Measurements from ENCODE around the gene TBCK. TPM values are rescaled to one million over a fixed set of nuclear protein-coding genes. Genes with fewer than 3 reads are reported as not detected.
A peak's percentile ranks its signal among the peaks of the same experiment; 100 is the strongest.

Gene TBCK
- polyA plus RNA-seq, 1 of the 3 experiments (the other 2 are of a cell fraction) = 14.6 TPM

DNA sequence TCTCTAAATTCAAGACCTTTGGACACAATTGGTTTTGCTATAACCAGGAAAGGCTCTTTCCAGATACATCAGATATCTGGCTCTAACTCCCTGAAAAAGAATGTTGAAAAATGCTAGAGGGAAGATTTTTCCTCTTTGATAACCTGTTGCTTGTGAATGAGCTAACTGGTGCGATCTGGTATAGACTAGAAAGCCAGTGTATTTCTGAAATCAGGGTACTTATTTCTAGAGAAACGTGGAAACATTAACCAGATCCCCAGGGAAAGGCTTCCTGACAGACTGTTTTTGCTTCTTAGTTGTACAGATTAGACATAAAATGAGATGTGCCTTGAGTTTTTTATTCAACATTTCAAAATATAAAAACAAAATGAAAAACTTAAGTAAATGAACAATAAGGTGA is 313.0 kb downstream of the TBCK start:
- no peaks in the 10 kb centered on the region for H3F3A ChIP-seq (replicated peaks; ENCODE audit: insufficient read depth)
- TF ChIP-seq, protein P1, sequence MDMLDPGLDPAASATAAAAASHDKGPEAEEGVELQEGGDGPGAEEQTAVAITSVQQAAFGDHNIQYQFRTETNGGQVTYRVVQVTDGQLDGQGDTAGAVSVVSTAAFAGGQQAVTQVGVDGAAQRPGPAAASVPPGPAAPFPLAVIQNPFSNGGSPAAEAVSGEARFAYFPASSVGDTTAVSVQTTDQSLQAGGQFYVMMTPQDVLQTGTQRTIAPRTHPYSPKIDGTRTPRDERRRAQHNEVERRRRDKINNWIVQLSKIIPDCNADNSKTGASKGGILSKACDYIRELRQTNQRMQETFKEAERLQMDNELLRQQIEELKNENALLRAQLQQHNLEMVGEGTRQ (IDR thresholded peaks at IDR 0.05; ENCODE audit: borderline replicate concordance, low read depth, low read length) = no peak
- 0 out of 2 replicates have a peak, but pooled peaks have one; percentile 21 for TF ChIP-seq GATA2 (CRISPR knock-in tag; IDR thresholded peaks at IDR 0.05)
- H3K79me2 ChIP-seq (ENCODE audit: insufficient read depth) = no peaks in the 10 kb centered on the region
- H3K9me3 ChIP-seq = no peaks in the 10 kb centered on the region
- 20% methylated on average over 2 of the region's 2 CpGs for WGBS (ENCODE audit: low lambda C conversion rate)
- H3K9me2 ChIP-seq = no peaks in the 10 kb centered on the region
- H2AFZ ChIP-seq (ENCODE audit: low read depth) = no peak overlapping the region
- H3K27me3 ChIP-seq (ENCODE audit: insufficient read depth) = no peaks in the 10 kb centered on the region
- ChIA-PET POLR2A (no interaction called here), CTCF (no interaction called here)
- H3K36me3 ChIP-seq (replicated peaks in 1 of 2; ENCODE audit: control insufficient read depth in 1 of 2, insufficient read depth in 2 of 2, low read length in 1 of 2) = no peaks in the 10 kb centered on the region
- DNase-seq = no peak
- H3K27ac ChIP-seq (ENCODE audit: low read depth in 2 of 2, low read length in 1 of 2) = no peak overlapping the region
- no peak overlapping the region for H3K9ac ChIP-seq
- H3K4me2 ChIP-seq = no peak overlapping the region
- H4K20me1 ChIP-seq (ENCODE audit: insufficient read depth) = no peaks in the 10 kb centered on the region
- H3K4me3 ChIP-seq (ENCODE audit: low read depth in 2 of 2, low read length in 1 of 2) = no peak overlapping the region
- H3K4me1 ChIP-seq (ENCODE audit: control insufficient read depth in 1 of 2, insufficient read depth in 2 of 2, low read depth in 1 of 2, low read length in 1 of 2) = no peaks in the 10 kb centered on the region; a peak in 2 of 4 replicates

DNA sequence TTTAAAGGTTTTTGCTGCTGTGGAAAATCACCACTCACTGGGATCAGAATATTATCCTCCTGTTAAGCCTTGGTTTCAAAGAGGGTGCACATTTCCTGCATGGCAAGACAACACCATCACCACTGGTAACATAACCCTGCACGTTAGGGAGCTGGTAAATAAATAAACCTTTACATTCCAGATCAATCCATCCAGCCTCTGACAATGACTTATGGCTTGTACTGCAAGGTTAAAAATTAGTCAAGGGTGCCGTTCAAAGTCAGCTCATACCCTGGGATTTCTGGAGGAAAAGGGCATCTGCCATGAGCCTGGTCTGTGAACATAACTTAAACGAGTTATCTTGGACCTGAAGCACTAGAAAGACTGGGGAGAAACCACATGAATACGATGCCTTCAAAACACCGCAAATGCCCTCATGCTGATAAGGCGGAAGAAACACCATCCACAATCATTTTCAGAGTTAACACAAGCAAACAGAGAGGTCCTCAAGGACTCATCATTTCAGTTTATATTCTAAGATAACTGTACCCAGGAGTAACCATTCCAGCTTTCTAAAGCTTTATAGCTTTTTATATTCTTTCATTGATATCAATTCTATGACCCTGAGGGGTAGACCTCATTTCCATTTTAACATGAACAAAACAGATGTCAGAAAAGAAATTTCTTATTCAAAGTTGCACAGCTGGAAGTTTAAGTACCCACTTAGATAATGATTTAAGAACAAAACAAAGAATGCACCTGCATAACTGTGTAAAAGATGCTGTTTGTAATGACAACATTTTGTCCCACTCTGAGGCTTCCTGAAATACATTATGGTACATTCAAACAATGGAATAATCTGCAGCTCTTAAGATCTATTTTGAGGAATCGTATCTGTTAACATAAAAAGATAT is 317.6 kb downstream of the TBCK start:
- Histone ChIP-seq H3K4me2 (no peak overlapping the region), H4K20me1 (ENCODE audit: insufficient read depth) (no peaks in the 10 kb centered on the region), H3K4me3 (ENCODE audit: low read depth in 2 of 2, low read length in 1 of 2) (no peak overlapping the region), H3K79me2 (ENCODE audit: insufficient read depth) (no peaks in the 10 kb centered on the region), H2AFZ (ENCODE audit: low read depth) (no peak overlapping the region), H3K9me3 (no peaks in the 10 kb centered on the region), H3K4me1 (ENCODE audit: control insufficient read depth in 1 of 2, insufficient read depth in 2 of 2, low read depth in 1 of 2, low read length in 1 of 2) (peaks cover 0 to 11% of the 10 kb centered on the region in 2 experiments; a peak in 2 of 4 replicates), H3K9ac (no peak overlapping the region), H3F3A (replicated peaks; ENCODE audit: insufficient read depth) (no peaks in the 10 kb centered on the region), H3K27me3 (ENCODE audit: insufficient read depth) (no peaks in the 10 kb centered on the region), H3K9me2 (no peaks in the 10 kb centered on the region), H3K36me3 (replicated peaks in 1 of 2; ENCODE audit: control insufficient read depth in 1 of 2, insufficient read depth in 2 of 2, low read length in 1 of 2) (no peaks in the 10 kb centered on the region), H3K27ac (ENCODE audit: low read depth in 2 of 2, low read length in 1 of 2) (no peak overlapping the region)
- CTCF ChIA-PET = no interaction called here
- POLR2A ChIA-PET = no interaction called here
- WGBS (ENCODE audit: low lambda C conversion rate) = 73% methylated on average over 7 of the region's 7 CpGs
- no peak for DNase-seq
- TF ChIP-seq FOXM1 (IDR thresholded peaks at IDR 0.05; ENCODE audit: low read depth) (no peak), JUND (IDR thresholded peaks at IDR 0.05) (no peak), MEF2A (IDR thresholded peaks at IDR 0.05; ENCODE audit: borderline replicate concordance, low read depth) (no peak), FOSL2 (IDR thresholded peaks at IDR 0.05; ENCODE audit: borderline replicate concordance, low read depth) (no peak)
- TF ChIP-seq, protein P2, sequence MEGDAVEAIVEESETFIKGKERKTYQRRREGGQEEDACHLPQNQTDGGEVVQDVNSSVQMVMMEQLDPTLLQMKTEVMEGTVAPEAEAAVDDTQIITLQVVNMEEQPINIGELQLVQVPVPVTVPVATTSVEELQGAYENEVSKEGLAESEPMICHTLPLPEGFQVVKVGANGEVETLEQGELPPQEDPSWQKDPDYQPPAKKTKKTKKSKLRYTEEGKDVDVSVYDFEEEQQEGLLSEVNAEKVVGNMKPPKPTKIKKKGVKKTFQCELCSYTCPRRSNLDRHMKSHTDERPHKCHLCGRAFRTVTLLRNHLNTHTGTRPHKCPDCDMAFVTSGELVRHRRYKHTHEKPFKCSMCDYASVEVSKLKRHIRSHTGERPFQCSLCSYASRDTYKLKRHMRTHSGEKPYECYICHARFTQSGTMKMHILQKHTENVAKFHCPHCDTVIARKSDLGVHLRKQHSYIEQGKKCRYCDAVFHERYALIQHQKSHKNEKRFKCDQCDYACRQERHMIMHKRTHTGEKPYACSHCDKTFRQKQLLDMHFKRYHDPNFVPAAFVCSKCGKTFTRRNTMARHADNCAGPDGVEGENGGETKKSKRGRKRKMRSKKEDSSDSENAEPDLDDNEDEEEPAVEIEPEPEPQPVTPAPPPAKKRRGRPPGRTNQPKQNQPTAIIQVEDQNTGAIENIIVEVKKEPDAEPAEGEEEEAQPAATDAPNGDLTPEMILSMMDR (IDR thresholded peaks at IDR 0.05) = no peak
- TF ChIP-seq, protein P3, sequence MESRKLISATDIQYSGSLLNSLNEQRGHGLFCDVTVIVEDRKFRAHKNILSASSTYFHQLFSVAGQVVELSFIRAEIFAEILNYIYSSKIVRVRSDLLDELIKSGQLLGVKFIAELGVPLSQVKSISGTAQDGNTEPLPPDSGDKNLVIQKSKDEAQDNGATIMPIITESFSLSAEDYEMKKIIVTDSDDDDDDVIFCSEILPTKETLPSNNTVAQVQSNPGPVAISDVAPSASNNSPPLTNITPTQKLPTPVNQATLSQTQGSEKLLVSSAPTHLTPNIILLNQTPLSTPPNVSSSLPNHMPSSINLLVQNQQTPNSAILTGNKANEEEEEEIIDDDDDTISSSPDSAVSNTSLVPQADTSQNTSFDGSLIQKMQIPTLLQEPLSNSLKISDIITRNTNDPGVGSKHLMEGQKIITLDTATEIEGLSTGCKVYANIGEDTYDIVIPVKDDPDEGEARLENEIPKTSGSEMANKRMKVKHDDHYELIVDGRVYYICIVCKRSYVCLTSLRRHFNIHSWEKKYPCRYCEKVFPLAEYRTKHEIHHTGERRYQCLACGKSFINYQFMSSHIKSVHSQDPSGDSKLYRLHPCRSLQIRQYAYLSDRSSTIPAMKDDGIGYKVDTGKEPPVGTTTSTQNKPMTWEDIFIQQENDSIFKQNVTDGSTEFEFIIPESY (IDR thresholded peaks at IDR 0.05; ENCODE audit: borderline replicate concordance, low read depth) = no peak

Data from SK-N-SH (cell line).